DOHH2 (cell line): ENCODE data around the gene GNPDA1.

ENCODE experiments used
- CTCF ChIP-seq: fragments of 200-600 bp; sonication (generic); IDR thresholded peaks from one replicate; pipeline ENCODE4 v1.5.1; 2014; ENCODE audit warnings: antibody characterized with exemption, mild to moderate bottlenecking, low read depth, low read length; ENCODE audit not compliant: poor library complexity, severe bottlenecking
- EZH2phosphoT487 ChIP-seq: fragments of 200-600 bp; sonication (generic); IDR thresholded peaks from 2 replicates; pipeline ENCODE4 v1.6.1; 2017; ENCODE audit warnings: borderline replicate concordance, mild to moderate bottlenecking, antibody characterized with exemption, low read length, moderate library complexity, mixed read lengths

GRCh38 chr5:141968914-141969608 is 43.8 kb downstream of the GNPDA1 start, which contains the start of gene RNF14:
- TF ChIP-seq EZH2phosphoT487 (no peak), CTCF (peak; percentile 85)
